SHP77 treated with DMSO at 0.1 percent for 48 hours (cell line): ENCODE results near the gene CDK6.

ENCODE experiments used
- DNase-seq: peaks from one replicate; lab custom pipeline; 2025; lab: John Stamatoyannopoulos, UW

The CDK6 gene

DNA sequence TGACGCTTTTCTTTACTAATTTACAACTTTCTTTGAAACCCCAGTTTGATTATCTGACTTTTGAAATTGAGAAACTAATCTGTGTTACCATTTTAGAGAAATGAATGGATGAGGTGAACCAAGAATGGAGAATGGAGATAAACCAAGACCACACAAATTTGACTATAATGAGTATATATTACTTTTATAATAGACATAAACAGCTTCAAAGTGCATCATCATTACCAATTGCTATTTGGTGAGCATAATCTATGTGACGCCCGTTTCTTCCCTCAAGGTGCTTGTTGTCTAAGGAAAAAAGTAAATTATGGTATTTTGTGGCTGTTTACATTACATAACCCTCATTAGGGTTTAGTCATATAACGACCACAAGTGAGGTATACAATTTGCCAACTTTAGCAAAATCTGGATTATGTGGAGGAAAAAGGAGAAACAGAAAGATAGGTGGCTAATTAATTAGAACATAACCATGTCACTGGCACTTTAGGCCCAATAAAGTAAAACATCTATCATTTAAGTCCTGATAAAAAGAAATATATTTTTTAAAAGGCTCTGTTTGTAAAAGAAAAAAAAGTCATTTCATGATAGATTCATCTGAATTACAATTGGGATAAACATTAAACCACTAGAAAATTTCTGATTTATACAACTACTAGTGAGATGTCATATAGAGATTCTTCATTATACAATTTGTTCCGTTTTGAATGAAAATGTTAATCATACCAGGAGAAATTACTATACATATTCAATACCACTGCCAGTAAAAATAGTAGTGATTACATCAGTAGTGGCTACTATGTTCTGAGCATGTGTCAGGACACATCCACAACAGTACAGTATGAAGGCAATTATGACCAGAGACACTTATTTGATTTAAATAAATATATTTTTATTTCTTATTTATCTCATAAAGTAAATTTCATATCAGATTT, 128.0 kb downstream of the CDK6 start:
- no peak for DNase-seq

DNA sequence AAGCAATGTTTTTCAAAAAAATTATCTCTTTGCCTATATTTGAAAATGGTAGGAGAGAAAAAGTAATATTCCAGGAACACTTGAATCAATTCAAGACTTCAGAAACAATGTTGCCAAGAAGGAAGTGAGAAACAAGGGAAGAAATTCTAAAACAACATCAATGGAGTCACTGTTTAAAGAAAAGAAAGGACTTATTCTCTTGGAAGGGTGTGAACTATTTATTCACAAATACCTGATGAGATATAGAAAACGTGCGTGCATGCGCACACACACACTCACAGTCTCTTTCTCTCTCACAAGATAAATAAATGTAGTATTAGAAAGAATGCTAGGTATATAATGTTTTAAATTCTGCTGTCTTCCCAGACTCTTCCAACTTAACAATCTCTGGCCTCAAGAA, 128.9 kb downstream of the CDK6 start:
- DNase-seq = no peak

DNA sequence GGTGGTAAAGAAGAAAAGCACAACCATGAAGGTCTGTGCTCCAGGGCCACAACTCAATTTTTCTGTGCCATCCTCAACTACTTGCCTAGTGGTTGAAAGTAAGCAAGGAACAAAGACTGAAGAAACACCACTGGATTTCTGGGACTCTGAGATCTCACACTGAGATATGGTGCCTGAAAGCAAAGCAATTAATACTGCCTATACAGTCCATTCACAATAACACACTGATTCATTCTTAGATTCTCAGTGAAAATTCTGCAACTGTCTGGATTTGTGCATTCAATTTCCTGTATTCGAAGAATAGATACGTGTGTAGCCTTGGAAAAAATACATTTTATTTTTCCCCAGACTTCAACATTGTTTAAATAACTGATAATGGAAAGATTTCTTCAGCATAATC, 129.8 kb downstream of the CDK6 start:
- no peak for DNase-seq

DNA sequence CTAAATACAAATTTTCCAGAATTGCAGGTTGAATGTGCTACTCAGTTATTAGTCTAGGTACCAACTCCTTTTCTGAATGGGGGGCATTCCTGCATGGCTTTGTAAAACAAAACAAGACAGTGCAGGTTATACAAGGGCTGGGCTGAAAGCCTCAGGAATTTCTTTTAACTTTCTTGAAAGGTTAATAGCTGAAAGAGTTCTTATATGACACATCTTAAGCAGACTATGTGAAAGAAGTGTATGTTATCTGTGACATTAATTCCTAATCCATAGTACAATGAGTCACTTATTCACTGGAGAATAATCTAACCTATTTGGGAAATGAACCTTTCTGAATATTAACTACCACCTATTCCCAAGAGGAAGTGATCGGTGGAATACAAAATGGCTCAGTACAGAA, 130.5 kb downstream of the CDK6 start:
- no peak for DNase-seq

DNA sequence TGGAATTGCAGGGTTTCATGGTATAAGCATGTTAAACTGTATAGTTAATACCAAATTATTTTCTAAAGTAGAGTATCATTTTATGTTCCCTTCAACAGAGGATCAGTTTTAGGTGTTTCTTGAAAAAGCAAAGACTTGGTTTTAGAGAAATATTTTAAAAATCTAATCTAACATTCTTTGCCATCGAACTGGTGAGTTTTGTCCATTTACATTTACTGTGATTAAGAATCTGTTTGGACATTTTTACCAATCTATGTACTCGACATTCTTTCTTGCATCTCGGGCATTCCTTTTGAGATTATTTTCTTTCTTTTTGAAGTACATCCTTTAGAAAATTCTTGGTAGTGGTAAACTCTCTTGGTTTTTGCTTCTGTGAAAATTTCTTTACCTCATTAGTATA, 131.5 kb downstream of the CDK6 start:
- no peak for DNase-seq

DNA sequence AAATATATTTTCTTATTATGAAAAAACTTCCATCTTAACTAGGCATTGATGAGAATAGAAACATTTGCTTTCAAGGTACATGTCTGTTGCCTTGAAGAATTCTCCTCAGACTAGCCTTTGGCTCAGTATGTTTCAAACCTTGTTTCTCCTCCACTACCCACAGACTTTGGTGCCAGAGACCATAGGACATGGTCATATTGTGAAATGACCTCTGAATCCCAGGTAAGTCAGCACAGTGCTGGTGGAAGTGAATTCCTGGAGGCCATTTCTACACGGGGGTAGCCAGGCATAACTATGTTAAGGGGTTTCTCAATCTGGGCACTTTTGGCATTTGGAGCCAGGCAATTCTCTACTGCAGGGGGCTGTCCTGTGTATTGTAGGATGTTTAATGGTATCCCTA, 133.8 kb downstream of the CDK6 start:
- DNase-seq = no peak

DNA sequence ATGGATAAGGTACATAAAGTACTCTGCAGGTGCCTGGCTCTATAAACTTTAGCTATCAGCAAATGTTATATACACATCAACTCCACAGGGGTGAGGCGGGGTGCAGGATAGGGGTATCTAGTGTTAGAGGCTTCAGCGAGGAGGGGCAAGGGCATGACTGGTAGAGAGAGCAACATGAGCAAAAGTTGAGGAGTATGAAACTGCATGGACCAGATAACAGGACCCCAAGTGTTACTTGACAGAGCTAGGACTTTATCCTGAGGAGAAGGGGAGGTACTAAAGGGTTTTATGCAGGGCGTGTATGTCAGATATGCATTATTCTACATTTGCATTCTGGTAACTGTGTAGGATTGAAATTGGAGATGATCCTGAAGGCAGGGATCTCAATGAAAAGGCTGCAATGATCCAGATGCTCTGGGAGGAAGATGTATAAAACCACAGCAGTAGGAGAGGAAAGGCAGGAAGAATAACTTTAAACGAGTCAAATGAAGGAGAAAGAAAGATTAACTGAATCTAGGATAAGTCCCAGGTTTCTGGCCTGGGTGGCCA, 136.3 kb downstream of the CDK6 start:
- no peak for DNase-seq

DNA sequence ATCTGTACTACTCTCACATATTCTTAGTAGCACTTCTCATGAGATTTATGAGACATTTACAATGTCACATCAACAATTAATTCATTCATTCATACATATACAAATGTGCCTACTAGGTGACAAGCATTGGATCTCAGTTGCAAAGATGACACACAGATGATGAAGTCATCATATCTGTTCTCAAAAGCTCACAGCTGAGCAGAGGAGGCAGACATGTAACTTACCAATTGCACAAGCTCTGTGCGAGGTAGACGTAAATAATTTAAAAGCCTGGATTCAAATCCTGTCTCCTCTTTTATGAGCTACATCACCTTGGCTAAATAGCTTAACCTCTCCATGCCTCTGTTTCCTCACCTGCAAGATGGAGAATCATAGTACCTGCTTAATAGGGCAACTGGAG, 136.8 kb downstream of the CDK6 start:
- no peak for DNase-seq

DNA sequence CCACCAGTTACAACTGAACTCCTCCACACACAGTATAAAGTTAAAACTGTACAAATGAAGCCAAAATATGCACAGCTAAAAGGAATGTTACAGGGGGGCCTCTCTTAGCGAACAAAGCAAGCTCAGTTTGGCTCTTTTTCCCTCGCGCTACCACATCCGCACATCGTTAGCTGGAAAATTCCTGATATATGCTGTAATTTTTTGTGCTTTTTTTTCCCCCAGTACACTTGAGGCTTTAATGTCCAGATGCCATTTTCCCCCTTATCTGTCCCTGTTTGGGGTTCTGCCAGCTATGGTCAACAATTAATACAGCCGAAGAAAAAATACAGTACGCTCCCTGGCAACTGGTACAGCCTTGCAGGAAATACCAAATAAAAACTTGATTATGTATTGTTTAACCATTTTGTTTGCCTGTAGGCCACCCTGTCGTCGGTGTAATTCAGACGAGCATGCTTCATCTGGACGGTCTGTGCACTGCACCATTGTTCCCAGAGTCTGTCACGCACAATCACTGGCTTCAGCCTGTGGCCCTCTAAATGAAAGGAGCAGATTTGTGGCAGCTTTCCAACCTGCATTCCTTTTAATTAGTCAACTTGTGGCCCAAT, 138.0 kb downstream of the CDK6 start:
- DNase-seq = peak; percentile 6

DNA sequence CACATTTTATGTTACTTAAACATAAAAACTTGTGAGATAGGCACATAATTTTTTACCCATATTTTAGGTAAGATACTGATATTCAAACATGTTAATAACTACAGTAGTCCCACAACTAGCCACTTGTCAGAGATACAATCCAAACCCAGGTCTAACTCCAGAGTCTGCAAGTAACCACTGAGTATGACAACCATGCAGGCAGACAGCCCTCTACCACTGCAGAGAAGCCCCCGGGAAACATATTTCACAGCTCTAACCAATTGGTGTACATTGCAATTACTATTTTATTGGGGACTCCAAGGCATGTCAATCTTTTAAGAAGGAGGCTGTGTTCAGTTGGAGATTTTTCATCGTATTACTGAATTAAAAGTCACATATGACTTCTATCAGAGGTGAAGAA, 139.0 kb downstream of the CDK6 start:
- no peak for DNase-seq

DNA sequence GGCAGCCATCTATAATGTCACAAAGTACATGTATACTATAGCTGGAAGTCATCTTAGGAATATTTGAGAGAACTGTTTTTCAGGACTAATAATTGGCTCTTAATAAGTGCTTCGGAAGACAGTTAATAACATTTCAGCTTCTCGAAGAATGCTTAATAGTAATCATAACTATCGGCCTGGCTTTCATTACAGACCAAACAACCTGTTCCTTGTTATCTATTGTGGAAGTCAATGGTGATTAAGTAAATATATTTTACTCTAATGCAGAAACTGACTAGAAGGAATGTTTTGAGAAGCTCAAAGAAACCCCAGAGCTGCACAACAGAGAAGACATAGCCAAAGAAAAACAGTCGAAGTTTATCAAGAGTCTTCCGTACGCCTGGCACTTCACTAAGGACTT, 139.4 kb downstream of the CDK6 start:
- no peak for DNase-seq

DNA sequence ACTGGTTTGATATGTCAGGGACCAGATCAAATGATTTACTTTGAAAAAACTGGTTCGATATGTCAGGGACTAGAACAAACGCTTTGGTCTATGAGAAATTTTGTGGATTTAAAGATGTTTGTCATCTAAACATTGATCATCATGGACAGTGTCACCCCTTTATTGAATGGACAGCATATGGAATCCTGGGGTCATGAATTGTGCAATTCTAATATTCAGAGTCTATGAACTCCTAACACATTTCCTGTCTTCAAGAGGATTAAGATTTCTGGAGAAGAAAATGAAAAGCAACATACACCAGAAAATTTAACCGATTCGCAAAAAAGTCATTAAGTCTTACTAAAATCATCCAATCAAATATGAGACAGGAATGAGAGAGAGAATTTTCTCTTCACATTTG, 139.8 kb downstream of the CDK6 start:
- no peak for DNase-seq

DNA sequence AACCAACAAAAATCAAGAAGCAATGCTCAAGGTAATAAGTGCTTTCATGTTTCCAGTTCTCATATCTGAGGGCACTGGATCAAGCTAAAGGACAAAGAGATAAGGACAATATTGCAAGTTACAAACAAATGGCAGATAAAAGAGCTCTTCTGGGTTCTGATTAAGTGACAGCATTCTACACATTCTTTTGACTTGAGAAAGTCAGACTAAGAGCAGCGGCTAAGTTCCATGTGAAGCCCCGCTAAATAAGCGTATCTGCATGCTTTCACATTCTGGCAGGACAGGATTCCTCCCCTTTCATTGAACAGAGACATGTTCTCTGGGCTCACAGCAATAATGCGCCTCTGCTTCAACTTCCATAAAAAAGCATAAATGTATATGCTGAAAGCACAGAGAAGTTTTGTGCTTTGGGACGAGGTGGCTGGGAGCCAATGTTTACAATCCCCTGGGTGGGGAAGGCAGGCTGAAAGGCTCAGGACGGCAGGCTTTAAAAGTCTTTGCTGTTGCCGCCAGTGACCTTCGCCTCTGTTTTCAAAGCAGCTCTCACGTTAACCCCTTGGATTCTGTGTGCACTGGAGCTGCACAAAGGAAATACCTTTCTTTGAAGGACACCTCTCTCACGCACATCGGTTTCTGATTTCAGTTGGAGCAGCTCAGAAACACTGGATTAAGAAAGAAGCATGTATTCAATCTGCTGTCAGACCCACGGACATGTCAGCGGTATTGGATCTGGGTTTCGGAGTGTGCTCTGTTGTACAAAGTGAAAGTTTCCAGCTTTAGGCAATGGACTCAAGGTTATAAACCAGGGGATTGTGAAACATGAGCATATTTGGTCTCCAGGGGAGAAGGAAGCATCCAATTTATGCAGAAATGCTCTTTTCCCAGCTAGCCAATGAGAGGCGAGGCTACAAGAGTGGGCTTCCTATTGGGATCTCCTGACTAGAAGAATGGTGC, 140.8 kb downstream of the CDK6 start:
- peak; percentile 30 for DNase-seq

DNA sequence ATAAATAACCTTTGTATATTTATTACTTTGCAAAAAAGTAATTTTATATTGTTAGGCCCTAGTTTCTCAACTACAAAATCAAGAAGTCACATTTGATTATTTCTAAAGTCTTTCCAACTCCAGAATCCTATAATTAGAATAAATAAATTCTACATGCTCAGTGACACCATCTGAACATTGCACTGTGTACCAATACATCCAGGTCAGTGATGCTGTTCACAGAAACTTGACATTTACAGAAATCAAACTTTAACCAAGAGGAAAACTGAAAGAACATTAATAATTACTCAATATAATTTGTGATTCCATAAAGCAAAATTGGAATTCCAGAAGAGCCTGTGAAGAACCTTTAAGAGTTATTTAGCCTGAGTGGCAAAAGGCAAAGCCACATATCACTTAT, 142.2 kb downstream of the CDK6 start:
- no peak for DNase-seq

DNA sequence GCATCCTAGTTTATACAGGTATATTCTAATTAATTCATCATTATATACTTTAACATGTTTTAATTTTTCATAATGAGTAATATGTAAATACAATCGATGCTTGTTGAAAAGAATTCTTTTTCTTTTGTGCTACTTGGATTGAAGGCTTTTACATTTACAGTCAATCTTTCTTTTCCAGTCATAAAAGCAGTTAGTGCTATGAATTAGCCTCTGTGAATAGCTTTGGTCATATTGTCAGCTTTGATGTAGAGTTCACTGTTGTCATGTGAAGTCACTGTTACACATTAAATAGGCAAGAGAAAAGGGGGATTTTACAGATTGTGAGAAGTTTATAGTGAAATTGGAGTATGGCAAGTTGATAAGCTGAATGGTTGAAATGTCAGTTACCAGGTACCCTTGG, 142.9 kb downstream of the CDK6 start:
- no peak for DNase-seq

DNA sequence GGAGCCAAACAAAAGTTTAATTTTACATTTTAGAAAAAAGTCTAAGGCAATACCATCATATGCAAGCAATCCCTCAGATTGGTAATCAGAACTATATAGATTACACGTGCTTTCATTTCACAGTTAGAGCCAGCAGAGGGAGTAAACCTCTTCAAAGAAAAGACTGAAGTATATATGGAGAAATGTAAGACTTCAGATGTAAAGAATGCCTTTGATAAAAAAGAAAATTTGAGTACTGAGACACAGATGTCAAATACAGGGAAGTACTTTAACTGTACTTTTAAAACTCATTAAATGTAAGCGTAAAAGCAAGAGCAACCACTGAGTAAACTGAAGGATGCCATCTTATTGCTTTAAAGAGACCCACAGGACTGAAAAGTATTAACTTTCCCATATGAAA, 144.8 kb downstream of the CDK6 start:
- DNase-seq = peak; percentile 41

DNA sequence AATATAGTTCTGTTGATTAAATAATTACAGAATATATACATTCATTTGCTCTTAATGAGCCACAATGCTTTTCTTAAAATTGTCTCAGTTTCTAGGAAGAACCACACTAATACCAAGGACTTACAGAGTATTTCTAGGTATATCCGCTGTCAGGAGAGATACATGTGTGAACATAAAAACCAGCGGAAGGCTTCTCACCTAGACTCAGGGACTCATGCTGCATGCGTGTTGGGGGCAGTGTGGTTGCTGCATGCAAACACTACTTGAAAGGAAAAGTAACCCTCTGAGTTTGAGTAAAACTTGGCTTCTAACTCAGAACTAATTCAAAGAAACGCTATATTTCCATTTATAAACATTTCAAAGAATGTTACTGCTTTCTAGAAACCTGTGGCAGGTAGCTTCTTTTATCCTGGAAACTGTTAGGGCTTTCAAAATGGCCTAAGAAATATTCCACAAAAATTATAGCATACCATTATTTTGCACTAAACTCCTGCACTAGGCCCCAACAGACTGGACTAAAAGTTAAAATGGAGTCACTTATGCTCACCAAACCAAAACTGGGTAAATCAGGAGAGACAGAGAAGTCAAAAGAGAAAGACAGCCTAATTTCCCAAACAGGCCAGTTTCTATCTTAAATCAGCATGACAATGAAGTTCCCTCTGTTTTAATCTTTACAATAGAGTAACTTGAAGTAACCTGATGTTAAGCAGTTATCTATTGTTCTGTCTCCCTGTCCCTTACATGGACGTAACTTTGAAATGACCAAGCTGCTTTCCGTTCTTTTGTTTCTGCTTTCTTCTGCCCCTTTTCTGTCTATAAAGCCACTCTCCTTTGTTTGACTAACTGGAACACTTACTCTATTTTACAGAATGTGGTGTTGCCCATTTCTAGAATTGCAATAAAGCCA, 151.0 kb downstream of the CDK6 start:
- no peak for DNase-seq

DNA sequence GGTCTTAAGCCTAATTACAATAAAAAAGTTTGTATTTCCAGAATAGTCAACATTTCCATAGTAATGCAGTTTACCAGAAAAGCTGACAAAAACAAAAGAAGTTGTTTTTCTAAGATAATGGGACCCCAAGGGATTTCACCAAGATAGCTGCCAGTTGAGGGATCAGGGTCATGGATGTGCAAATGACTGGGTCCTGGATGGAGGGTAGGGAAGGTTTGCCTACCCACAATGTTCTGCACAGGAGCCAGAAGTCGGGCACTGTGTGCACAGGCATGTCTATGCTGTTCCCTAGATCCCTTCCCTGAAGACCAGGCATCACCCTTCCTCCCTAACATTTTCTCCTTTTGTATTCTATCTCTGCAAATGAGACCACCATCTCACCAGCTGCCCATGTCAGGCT, 152.1 kb downstream of the CDK6 start:
- no peak for DNase-seq

DNA sequence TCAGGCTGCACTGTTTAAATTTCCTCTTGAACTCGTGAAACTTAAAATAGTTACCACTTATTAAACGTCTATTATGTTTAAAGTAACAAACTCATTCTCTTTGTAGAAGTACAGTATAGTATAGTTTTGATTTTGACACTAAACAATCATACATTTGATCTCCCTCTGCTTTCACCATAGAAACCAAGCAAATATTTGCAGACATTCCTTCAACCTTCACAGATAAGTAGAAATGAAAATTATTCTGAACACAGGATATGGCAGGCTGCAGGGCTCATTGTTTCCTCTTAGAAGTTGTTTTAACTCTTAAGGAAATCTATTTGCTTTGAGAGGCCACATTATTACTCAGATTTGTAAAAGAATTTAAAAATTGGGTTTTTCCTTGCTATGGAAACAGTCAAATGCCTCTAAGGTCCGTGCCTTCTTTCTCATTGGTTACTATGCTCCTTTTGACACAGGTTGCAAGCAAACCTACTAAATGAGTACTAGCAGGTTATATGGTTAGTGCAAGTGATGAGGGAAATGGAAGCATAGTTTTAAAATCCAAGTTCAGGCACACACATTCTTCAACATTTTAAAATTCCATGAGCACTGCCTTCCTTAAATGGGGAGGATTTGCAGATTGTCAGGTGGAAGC, 153.4 kb downstream of the CDK6 start:
- DNase-seq = no peak

DNA sequence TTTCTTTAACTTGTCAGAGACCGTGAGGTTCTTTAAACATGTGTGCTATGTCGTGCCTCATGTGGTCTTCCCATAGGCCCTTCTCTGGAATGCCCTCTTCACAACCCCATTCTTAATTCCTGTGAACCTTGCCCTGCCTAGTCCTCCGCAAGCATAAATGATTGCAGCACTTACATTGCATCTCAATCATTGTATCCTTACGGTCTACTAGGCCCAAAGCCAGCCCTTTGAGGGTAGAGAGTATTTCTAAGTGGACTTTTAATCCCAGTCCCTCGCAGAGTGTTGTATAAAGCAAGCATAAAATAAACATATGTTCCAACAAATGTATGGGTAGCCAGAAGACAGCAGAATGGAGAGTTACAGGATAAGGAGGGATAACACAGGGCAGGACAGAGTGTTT, 154.0 kb downstream of the CDK6 start:
- no peak for DNase-seq

DNA sequence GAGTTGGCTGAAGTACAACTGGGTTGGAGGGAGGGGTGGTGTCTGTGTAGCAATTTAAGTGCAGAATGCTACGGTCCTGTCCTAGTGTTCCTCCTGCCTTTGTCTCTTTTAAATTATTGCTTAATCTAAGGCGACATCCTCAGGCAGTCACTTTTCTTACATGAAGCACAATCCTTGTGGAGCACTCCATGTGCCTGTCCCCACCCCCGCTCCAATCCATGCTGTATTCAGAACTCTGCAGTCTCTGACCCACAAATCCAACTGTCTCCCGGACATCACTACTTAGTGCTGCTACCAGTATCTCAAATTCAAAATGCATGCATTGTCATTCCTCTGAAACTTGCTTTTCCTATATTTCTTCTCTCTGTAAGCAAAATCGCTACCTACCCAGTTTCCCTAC, 154.7 kb downstream of the CDK6 start:
- no peak for DNase-seq
